Measurements from ENCODE around the gene SH3PXD2A. TPM values are rescaled to one million over a fixed set of nuclear protein-coding genes. Genes with fewer than 3 reads are reported as not detected.
A peak's percentile ranks its signal among the peaks of the same experiment; 100 is the strongest.

Gene SH3PXD2A
- total and polyA plus RNA-seq, 9 donors = 33.2 to 95.0 (median 73.9) TPM

DNA sequence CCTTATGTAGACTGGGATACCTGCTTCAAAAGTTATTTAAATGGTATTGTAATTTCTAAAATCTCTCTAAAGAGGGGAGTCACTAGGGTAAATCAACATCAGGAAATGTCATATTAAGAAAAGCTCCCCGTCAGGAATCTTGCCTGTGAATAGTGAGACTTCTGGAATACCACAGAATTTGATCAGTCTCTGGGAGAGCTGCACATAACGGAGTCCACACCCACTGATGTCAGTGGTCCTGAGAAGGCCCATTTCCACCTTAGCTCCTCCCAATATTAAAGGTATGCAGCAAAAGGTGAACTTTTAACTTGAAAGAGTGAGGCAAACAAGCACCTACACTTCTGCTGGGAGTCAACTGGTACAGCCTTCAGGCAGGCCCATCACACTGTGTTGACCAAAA, 35.3 kb upstream of the SH3PXD2A start:
- H3K4me1 ChIP-seq (ENCODE audit: control insufficient read depth, insufficient read depth, low read length) = peaks cover 24% of the 10 kb centered on the region
- no peak overlapping the region for H3K4me3 ChIP-seq (ENCODE audit: low read length)
- WGBS (ENCODE audit: insufficient coverage) = no CpG with 5 or more reads among the region's 2 CpGs
- no peak overlapping the region for H3K27ac ChIP-seq (ENCODE audit: low read length)
- H3K36me3 ChIP-seq (ENCODE audit: control insufficient read depth, insufficient read depth, low read length) = peaks cover 14% of the 10 kb centered on the region
- H3K27me3 ChIP-seq (ENCODE audit: control insufficient read depth, insufficient read depth, low read length) = no peaks in the 10 kb centered on the region
- no peaks in the 10 kb centered on the region for H3K9me3 ChIP-seq (replicated peaks; ENCODE audit: control insufficient read depth, low read depth, low read length)
- no peak for DNase-seq

DNA sequence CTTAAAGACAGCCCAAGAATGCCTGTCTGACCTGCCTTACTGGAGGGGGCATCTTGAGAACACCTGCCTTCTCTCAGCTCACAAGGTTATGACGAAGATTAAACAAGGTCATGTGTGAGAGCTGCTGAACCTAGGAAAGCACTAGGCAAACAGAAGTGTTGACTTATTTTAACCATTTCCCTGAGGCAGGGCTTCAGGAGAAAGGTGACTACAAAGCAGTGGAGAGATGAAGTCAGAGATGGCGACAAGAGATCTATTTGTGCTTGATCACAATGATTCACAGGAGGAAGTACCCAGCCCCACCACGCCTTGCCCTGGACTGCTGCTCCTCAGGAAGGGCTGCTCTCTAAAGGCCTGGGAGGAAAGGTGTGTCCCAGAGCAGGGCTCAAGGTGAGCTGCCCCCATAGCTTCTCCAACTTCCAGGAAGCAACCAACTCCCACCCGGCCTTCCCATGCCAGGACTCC, 34.9 kb upstream of the SH3PXD2A start:
- no peaks in the 10 kb centered on the region for H3K27me3 ChIP-seq (ENCODE audit: control insufficient read depth, insufficient read depth, low read length)
- H3K9me3 ChIP-seq (replicated peaks; ENCODE audit: control insufficient read depth, low read depth, low read length) = no peaks in the 10 kb centered on the region
- DNase-seq = no peak
- H3K4me1 ChIP-seq (ENCODE audit: control insufficient read depth, insufficient read depth, low read length) = peaks cover 20% of the 10 kb centered on the region
- peaks cover 14% of the 10 kb centered on the region for H3K36me3 ChIP-seq (ENCODE audit: control insufficient read depth, insufficient read depth, low read length)
- no peak overlapping the region for H3K27ac ChIP-seq (ENCODE audit: low read length)
- H3K4me3 ChIP-seq (ENCODE audit: low read length) = no peak overlapping the region
- WGBS (ENCODE audit: insufficient coverage) = 100% methylated on average over 1 of the region's 4 CpGs

- Histone ChIP-seq H3K27ac (ENCODE audit: low read length) (no peak overlapping the region), H3K9me3 (replicated peaks; ENCODE audit: control insufficient read depth, low read depth, low read length) (no peaks in the 10 kb centered on the region), H3K27me3 (ENCODE audit: control insufficient read depth, insufficient read depth, low read length) (no peaks in the 10 kb centered on the region), H3K4me3 (ENCODE audit: low read length) (no peak overlapping the region), H3K36me3 (ENCODE audit: control insufficient read depth, insufficient read depth, low read length) (peaks cover 17% of the 10 kb centered on the region), H3K4me1 (ENCODE audit: control insufficient read depth, insufficient read depth, low read length) (peaks cover 16% of the 10 kb centered on the region)
- WGBS (ENCODE audit: insufficient coverage) = no CpG with 5 or more reads among the region's 2 CpGs
- DNase-seq = no peak
Observed at GRCh38 chr10:103889121-103889720, 33.8 kb upstream of the SH3PXD2A start.

GRCh38 chr10:103888113-103888841, 32.9 kb upstream of the SH3PXD2A start:
- peaks cover 20% of the 10 kb centered on the region for H3K36me3 ChIP-seq (ENCODE audit: control insufficient read depth, insufficient read depth, low read length)
- H3K9me3 ChIP-seq (replicated peaks; ENCODE audit: control insufficient read depth, low read depth, low read length) = no peaks in the 10 kb centered on the region
- peaks cover 10% of the 10 kb centered on the region for H3K4me1 ChIP-seq (ENCODE audit: control insufficient read depth, insufficient read depth, low read length)
- no peaks in the 10 kb centered on the region for H3K27me3 ChIP-seq (ENCODE audit: control insufficient read depth, insufficient read depth, low read length)
- H3K4me3 ChIP-seq (ENCODE audit: low read length) = no peak overlapping the region
- DNase-seq = peak; percentile 82
- no CpG with 5 or more reads among the region's 6 CpGs for WGBS (ENCODE audit: insufficient coverage)
- peak overlapping the region; percentile 60 for H3K27ac ChIP-seq (ENCODE audit: low read length)

- no peaks in the 10 kb centered on the region for H3K27me3 ChIP-seq (ENCODE audit: control insufficient read depth, insufficient read depth, low read length)
- H3K4me1 ChIP-seq (ENCODE audit: control insufficient read depth, insufficient read depth, low read length) = peaks cover 10% of the 10 kb centered on the region
- WGBS (ENCODE audit: insufficient coverage) = 0% methylated on average over 1 of the region's 6 CpGs
- no peaks in the 10 kb centered on the region for H3K9me3 ChIP-seq (replicated peaks; ENCODE audit: control insufficient read depth, low read depth, low read length)
- no peak overlapping the region for H3K27ac ChIP-seq (ENCODE audit: low read length)
- peaks cover 33% of the 10 kb centered on the region for H3K36me3 ChIP-seq (ENCODE audit: control insufficient read depth, insufficient read depth, low read length)
- DNase-seq = no peak
- H3K4me3 ChIP-seq (ENCODE audit: low read length) = no peak overlapping the region
Observed at GRCh38 chr10:103885617-103886016, 30.2 kb upstream of the SH3PXD2A start.

DNA sequence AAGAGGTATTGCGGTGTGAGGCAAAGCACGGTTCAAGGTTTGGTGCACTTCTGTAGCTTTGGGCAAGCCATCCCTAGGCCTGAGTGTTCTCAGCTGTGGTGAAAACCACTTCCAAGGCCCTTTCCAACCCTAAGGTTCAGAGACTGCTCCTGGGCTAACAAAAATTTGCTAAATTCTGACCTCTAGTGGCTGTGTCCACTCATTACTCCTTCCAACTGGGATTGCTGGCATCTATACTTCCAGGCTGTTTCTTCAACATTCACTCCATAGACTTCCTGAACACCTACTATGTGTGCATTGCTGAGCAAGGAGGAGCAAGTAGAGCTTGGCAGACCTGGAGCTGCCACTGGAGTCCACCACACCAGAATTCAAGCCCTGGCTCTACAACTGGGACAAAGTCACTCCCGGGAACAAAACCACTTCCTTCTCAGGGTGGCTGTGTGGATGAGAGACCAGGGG, 29.3 kb upstream of the SH3PXD2A start:
- Histone ChIP-seq H3K36me3 (ENCODE audit: control insufficient read depth, insufficient read depth, low read length) (peaks cover 33% of the 10 kb centered on the region), H3K4me1 (ENCODE audit: control insufficient read depth, insufficient read depth, low read length) (peaks cover 10% of the 10 kb centered on the region)
- DNase-seq = peak; percentile 72

GRCh38 chr10:103882285-103883007, 27.1 kb upstream of the SH3PXD2A start:
- no peak overlapping the region for H3K27ac ChIP-seq (ENCODE audit: low read length)
- no peaks in the 10 kb centered on the region for H3K9me3 ChIP-seq (replicated peaks; ENCODE audit: control insufficient read depth, low read depth, low read length)
- H3K27me3 ChIP-seq (ENCODE audit: control insufficient read depth, insufficient read depth, low read length) = no peaks in the 10 kb centered on the region
- no peak overlapping the region for H3K4me3 ChIP-seq (ENCODE audit: low read length)
- no peaks in the 10 kb centered on the region for H3K4me1 ChIP-seq (ENCODE audit: control insufficient read depth, insufficient read depth, low read length)
- no peak for DNase-seq
- WGBS (ENCODE audit: insufficient coverage) = 83% methylated on average over 6 of the region's 8 CpGs
- peaks cover 42% of the 10 kb centered on the region for H3K36me3 ChIP-seq (ENCODE audit: control insufficient read depth, insufficient read depth, low read length)

More for the DNA sequence above, 29.3 kb upstream of the SH3PXD2A start:
- Histone ChIP-seq H3K27me3 (ENCODE audit: control insufficient read depth, insufficient read depth, low read length) (no peaks in the 10 kb centered on the region), H3K9me3 (replicated peaks; ENCODE audit: control insufficient read depth, low read depth, low read length) (no peaks in the 10 kb centered on the region), H3K4me3 (ENCODE audit: low read length) (no peak overlapping the region), H3K27ac (ENCODE audit: low read length) (no peak overlapping the region)
- 40% methylated on average over 2 of the region's 3 CpGs for WGBS (ENCODE audit: insufficient coverage)

GRCh38 chr10:103881416-103882284, 26.3 kb upstream of the SH3PXD2A start:
- DNase-seq = no peak
- no peaks in the 10 kb centered on the region for H3K27me3 ChIP-seq (ENCODE audit: control insufficient read depth, insufficient read depth, low read length)
- H3K4me3 ChIP-seq (ENCODE audit: low read length) = no peak overlapping the region
- H3K27ac ChIP-seq (ENCODE audit: low read length) = no peak overlapping the region
- H3K4me1 ChIP-seq (ENCODE audit: control insufficient read depth, insufficient read depth, low read length) = no peaks in the 10 kb centered on the region
- H3K36me3 ChIP-seq (ENCODE audit: control insufficient read depth, insufficient read depth, low read length) = peaks cover 39% of the 10 kb centered on the region
- WGBS (ENCODE audit: insufficient coverage) = 70% methylated on average over 12 of the region's 15 CpGs
- H3K9me3 ChIP-seq (replicated peaks; ENCODE audit: control insufficient read depth, low read depth, low read length) = no peaks in the 10 kb centered on the region

DNA sequence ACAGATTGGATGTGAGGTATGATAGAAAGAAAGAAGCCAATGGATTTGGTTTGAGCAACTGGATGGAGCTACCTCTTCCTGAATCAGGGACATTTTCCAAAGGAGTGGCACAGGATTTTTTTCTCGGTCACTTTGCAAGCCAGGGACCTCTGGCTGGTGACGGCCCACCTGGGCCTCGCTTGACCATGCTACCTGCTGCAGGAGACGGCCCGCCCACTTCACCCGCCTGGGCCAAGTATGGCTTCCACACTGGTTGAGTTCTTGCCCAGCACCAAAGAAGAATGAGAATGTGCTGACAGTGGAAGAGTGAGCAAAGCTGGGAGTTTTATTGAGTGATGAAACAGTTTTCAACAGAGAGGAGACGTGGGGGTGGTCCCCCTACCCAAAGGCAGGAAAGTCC, 24.5 kb upstream of the SH3PXD2A start:
- peaks cover 34% of the 10 kb centered on the region for H3K36me3 ChIP-seq (ENCODE audit: control insufficient read depth, insufficient read depth, low read length)
- H3K27ac ChIP-seq (ENCODE audit: low read length) = no peak overlapping the region
- DNase-seq = no peak
- H3K4me1 ChIP-seq (ENCODE audit: control insufficient read depth, insufficient read depth, low read length) = no peaks in the 10 kb centered on the region
- H3K4me3 ChIP-seq (ENCODE audit: low read length) = no peak overlapping the region
- 99% methylated on average over 7 of the region's 7 CpGs for WGBS (ENCODE audit: insufficient coverage)
- H3K27me3 ChIP-seq (ENCODE audit: control insufficient read depth, insufficient read depth, low read length) = no peaks in the 10 kb centered on the region
- H3K9me3 ChIP-seq (replicated peaks; ENCODE audit: control insufficient read depth, low read depth, low read length) = no peaks in the 10 kb centered on the region

Data from muscle of leg (tissue), 11 donors.